ENCODE data around the gene IL22RA2.

Gene IL22RA2

DNA sequence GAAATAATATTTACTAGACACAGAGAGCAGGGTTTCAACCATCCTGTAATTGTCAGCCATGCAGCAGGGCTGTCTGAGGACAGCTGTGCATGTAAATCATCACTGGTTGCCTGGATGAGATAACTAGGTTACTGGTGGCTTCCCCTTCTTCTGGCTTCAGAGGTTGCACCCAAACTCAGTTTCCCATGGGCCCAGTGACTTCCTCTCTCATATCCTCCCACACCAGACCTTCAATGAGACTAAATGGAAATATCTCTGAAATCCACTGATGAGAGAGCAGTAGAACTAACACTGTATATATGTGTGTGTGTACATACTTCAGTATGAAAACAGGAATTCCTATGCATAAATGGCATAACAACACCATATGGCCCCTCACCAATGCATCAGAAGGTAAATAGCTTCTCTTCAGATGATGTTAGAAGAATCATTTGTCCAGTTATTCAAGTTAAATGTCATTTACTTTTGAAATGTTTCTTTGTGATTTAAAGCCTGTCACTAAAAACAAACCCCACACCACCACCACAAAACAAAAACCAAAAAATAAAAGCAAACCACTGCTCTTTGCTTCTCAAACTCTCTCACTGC, 77.7 kb downstream of the IL22RA2 start:
- DNase-seq (ENCODE audit: low read depth): no peak

DNA sequence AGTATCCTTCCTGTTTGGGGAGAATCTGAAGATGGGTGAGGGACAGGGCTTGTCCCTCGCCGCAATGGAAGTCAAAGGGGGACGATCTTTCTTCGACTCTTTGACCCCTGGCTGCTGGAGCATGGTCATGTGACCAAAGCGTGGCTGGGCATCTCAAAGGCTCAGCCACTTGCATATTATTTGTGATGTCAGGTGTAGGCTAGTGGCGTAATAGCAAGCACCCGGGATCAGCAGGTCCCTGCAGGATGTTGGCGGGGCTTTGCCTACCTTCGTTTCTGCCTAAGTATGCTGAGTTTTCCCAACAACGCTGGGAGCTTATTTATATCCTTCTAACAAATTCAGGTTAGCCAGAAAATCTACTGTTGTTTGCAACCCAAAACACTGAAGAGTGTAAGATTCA, 78.4 kb downstream of the IL22RA2 start:
- DNase-seq (ENCODE audit: low read depth): no peak

DNA sequence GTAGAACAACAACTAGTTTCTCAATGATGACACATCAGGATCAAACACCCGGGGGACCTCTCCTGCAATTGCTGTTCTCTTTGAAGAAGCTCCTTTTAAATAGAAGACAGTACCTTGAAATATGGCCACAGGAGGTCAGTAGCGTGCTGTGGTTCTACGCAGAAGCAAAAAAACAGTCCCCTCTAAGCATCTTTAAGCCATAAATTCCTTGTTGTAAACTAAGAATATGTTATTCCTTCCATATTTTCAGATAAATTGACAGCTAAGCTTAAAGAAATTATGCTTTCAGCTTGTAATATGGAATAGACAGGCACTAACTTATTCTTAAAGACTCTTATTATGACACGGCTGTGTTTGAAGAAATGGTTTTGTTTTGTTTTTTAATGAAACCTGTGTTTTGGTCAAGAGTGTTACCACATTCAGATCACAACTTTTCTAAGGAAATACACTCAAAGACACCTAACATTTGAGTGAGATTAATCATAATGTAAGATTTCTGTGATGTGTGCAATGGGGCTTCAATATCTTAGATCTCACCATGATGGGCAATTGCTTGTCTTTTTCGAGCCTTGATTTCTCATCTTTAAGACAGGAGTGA, 78.9 kb downstream of the IL22RA2 start:
- DNase-seq (ENCODE audit: low read depth): peak; percentile 72

Measured in amniotic epithelial cell (primary cell).